Ascending aorta (tissue), 2 donors: ENCODE results near the gene SEC24D. TPM values are rescaled to one million over a fixed set of nuclear protein-coding genes. Genes with fewer than 3 reads are reported as not detected.
A peak's percentile ranks its signal among the peaks of the same experiment; 100 is the strongest.

Source experiments
- DNase-seq, 2 donors: peaks; one replicate each; pipeline ENCODE4 v3.0.0-alpha.2; 2019; ENCODE audit warnings: low spot score in 2 of 2
- H3K27ac ChIP-seq, 2 donors: fragments of 200-600 bp; sonication (generic); one replicate each; pipeline ENCODE4 v1.5.1; 2016 to 2017; ENCODE audit warnings: mild to moderate bottlenecking in 1 of 2
- H3K27me3 ChIP-seq: fragments of 200-600 bp; sonication (generic); one replicate; pipeline ENCODE4 v1.5.1; 2017
- H3K36me3 ChIP-seq, 2 donors: fragments of 200-600 bp; sonication (generic); one replicate each; pipeline ENCODE4 v1.5.1; 2016
- H3K4me1 ChIP-seq, 2 donors: fragments of 200-600 bp; sonication (generic); one replicate each; pipeline ENCODE4 v1.5.1; 2016 to 2017; ENCODE audit warnings: mild to moderate bottlenecking in 1 of 2
- H3K4me3 ChIP-seq, 2 donors: fragments of 200-600 bp; sonication (generic); one replicate each; pipeline ENCODE4 v1.5.1; 2016 to 2017; ENCODE audit warnings: mild to moderate bottlenecking in 1 of 2
- H3K9me3 ChIP-seq, 2 donors: fragments of 200-600 bp; sonication (generic); one replicate each; pipeline ENCODE4 v1.5.1; 2016
- intact Hi-C: fragments of 100-400 bp; cut with DNase I; formaldehyde crosslinking; loops from one replicate; pipeline ENCODE4 v1.15.1; 2023
- total RNA-seq: library from RNA; depleted of rRNA; stranded (reverse); fragments of >200 nt; gene quantifications from one replicate; pipeline ENCODE4 v1.1.0, GENCODE V29; 2016
- TF ChIP-seq, protein P1 (sequence below), 3 experiments: fragments of 200-600 bp in 2 of 3; fragments of 450-650 bp in 1 of 3; sonication (generic) in 2 of 3; IDR thresholded peaks; one replicate each; pipeline ENCODE4 v1.5.1; 2016 to 2019; ENCODE audit warnings: antibody characterized with exemption in 3 of 3, mild to moderate bottlenecking in 1 of 3, moderate library complexity in 1 of 3

The SEC24D gene
- total RNA-seq, 1 donor from 2014 or later: 108 TPM

DNA sequence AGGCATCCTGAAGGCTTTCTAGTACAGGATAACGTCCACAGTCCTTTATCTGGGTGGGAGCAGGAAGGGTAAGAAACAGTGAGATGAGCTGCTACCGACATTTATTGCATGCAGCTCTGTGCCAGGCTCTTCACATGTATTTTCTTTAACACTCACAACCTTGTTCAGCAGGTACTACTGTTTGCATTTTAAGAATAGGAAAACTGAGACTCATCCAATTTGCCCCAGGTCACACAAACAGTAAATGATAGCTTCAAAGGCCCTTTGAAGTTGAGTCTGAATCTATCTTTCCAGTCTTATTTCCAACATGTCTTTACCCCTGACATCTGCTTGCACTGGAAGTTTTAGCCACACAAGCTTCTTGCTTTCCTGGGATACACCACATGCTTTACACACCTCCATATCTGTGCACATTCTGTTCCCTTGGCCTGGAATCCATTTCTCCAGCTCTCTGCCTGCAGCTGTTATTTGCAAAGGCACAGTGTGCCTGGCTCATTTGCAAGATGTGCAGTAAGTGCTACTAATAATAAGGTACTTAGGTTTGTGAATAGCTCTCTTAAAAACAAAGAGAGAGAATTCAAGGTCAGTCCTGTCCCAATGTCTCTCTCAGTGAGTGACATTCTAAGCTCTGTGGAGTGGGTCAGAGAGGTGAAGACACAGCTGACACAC is 89.5 kb downstream of the SEC24D start:
- Histone ChIP-seq H3K4me1 (peaks cover 2 to 14% of the 10 kb centered on the region in 2 donors), H3K9me3 (no peaks in the 10 kb centered on the region), H3K27me3 (no peaks in the 10 kb centered on the region), H3K4me3 (no peak overlapping the region), H3K36me3 (peaks cover 20 to 32% of the 10 kb centered on the region in 2 donors), H3K27ac (peak overlapping the region; percentile 10 to 28)
- intact Hi-C loops: loop anchor here (10.0 kb wide), 1 partner anchor 538 kb away; no protein-coding TSS in a partner anchor
- DNase-seq: no peak
- TF ChIP-seq, protein P1, sequence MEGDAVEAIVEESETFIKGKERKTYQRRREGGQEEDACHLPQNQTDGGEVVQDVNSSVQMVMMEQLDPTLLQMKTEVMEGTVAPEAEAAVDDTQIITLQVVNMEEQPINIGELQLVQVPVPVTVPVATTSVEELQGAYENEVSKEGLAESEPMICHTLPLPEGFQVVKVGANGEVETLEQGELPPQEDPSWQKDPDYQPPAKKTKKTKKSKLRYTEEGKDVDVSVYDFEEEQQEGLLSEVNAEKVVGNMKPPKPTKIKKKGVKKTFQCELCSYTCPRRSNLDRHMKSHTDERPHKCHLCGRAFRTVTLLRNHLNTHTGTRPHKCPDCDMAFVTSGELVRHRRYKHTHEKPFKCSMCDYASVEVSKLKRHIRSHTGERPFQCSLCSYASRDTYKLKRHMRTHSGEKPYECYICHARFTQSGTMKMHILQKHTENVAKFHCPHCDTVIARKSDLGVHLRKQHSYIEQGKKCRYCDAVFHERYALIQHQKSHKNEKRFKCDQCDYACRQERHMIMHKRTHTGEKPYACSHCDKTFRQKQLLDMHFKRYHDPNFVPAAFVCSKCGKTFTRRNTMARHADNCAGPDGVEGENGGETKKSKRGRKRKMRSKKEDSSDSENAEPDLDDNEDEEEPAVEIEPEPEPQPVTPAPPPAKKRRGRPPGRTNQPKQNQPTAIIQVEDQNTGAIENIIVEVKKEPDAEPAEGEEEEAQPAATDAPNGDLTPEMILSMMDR (IDR thresholded peaks at IDR 0.05): no peak

DNA sequence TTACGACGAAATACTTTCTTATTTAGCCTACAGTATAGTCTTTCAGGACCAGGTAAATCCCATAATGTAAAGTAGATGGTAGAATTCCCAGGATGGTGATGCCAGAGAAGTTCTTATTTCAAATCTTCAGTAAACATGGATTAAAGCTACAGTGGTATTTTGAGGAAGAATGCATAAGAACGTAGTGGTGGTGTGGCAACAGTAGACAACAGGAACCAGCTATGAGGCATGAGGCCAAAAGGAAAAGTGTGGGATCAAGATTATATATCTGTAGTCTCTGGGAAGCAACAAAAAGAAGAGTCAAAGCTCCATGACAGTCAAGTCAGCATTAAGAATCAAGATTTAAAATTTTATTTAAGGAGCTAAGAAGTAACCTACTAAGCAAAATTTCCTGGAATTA is 90.6 kb downstream of the SEC24D start:
- intact Hi-C loops: loop anchor here (10.0 kb wide), 1 partner anchor 539 kb away; no protein-coding TSS in a partner anchor

DNA sequence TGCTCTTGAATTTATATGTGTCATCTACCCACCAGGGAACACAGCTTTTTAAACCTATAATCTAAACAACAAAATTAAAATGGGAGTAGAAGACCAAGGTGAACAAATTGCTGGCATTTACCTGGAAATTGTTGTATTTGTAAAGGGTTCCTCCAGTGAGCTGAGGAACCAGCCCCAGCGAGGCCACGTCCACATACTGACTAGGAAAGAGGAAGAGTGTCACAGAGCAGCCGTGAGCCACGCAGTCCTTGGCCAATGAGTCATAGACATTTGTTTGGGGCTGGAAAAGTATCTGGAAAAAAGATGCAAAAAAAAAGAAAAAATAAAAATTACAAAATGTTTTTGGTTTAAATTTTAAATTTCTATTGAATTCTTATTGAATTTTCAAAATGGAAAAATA is 92.1 kb downstream of the SEC24D start:
- intact Hi-C loops: loop anchor here (10.0 kb wide), 1 partner anchor 541 kb away; no protein-coding TSS in a partner anchor
- peaks cover 0 to 14% of the 10 kb centered on the region in 2 donors for H3K4me1 ChIP-seq
- no peak overlapping the region for H3K4me3 ChIP-seq
- TF ChIP-seq, protein P1 (IDR thresholded peaks at IDR 0.05): no peak
- H3K36me3 ChIP-seq: peaks cover 31 to 33% of the 10 kb centered on the region in 2 donors
- no peak for DNase-seq
- no peaks in the 10 kb centered on the region for H3K9me3 ChIP-seq
- no peaks in the 10 kb centered on the region for H3K27me3 ChIP-seq
- peak overlapping the region in 1 of 2 donors; percentile 34 for H3K27ac ChIP-seq

More for the DNA sequence above, 90.6 kb downstream of the SEC24D start:
- Histone ChIP-seq H3K27me3 (no peaks in the 10 kb centered on the region), H3K27ac (peak overlapping the region in 1 of 2 donors; percentile 32), H3K36me3 (peaks cover 19 to 25% of the 10 kb centered on the region in 2 donors), H3K4me1 (peaks cover 0 to 14% of the 10 kb centered on the region in 2 donors), H3K9me3 (no peaks in the 10 kb centered on the region), H3K4me3 (no peak overlapping the region)
- TF ChIP-seq, protein P1 (IDR thresholded peaks at IDR 0.05): no peak
- no peak for DNase-seq

DNA sequence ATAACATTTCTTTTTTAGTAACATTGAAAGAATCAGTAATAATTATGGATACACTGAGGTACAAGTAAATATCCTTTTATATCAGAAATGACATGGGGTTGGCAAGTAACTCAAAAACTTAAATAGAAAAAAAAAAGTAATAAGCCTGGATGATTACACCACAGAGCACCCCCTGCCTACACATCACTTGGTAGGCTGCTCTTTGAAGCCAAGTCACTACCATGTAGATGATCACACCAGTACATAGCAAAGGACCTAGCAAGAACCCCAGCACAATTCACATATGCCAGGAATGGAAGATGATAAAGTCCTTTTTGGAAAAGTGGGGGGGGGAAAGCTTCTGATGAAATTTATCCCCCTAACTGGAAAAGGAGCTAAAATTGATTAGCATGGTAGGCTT is 93.9 kb downstream of the SEC24D start:
- H3K27ac ChIP-seq: peak overlapping the region; percentile 29 to 32
- DNase-seq: no peak
- peaks cover 0 to 14% of the 10 kb centered on the region in 2 donors for H3K4me1 ChIP-seq
- intact Hi-C loops: loop anchor here (1.0 to 10.0 kb wide), 2 partner anchors 227 to 543 kb away; no protein-coding TSS in a partner anchor
- H3K36me3 ChIP-seq: peaks cover 44 to 48% of the 10 kb centered on the region in 2 donors
- H3K9me3 ChIP-seq: no peaks in the 10 kb centered on the region
- no peak overlapping the region for H3K4me3 ChIP-seq
- no peaks in the 10 kb centered on the region for H3K27me3 ChIP-seq
- TF ChIP-seq, protein P1 (IDR thresholded peaks at IDR 0.05): no peak

DNA sequence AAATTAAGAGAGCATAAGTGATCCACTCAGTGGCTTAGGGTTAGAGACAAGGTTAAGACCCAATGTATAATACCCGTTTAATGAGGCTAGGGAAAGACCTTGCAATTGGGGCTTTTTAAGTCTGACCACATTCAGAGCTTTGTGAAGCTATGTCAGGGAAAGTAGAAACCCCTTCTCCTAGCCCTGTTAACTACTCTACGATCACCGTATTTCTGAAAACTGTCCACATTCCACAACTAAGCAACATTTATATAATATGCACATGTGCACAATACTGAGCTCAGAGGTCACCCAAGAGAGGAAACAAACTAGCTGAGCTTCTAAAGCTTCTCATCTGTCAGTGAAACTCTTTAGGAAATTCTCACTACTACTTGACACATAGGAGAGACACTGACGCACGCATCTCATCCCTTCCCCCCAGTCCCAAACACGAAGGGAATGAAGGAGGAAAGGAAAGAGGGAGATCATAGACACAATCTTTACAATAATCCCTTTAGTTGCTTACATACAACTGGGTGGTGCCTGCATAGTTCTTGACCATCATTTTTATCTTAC is 94.5 kb downstream of the SEC24D start:
- no peak for DNase-seq
- no peaks in the 10 kb centered on the region for H3K27me3 ChIP-seq
- peaks cover 45 to 54% of the 10 kb centered on the region in 2 donors for H3K36me3 ChIP-seq
- intact Hi-C loops: loop anchor here (2.0 to 10.0 kb wide), 2 partner anchors 149 to 543 kb away; no protein-coding TSS in a partner anchor
- H3K4me1 ChIP-seq: peaks cover 0 to 9% of the 10 kb centered on the region in 2 donors
- no peaks in the 10 kb centered on the region for H3K9me3 ChIP-seq
- H3K27ac ChIP-seq: peak overlapping the region; percentile 29 to 50
- H3K4me3 ChIP-seq: peak overlapping the region in 1 of 2 donors; percentile 36
- TF ChIP-seq, protein P1 (IDR thresholded peaks at IDR 0.05): no peak
